K562 (cell line): ENCODE measurements around the gene RNF25. TPM values are rescaled to one million over a fixed set of nuclear protein-coding genes. Genes with fewer than 3 reads are reported as not detected.

Experiments
- ATAC-seq: fragments of 200-7000 bp; cut with Tn5 transposase; 3 replicates; pipeline ENCODE4 v1.9.1; 2020; ENCODE audit warnings: moderate library complexity
- BruUV-seq: library from RNA; stranded (reverse); fragments of 400-500 nt; replicated peaks from 2 replicates; lab custom pipeline; 2021; lab: Mats Ljungman, UMichigan
- CTCF ChIA-PET: fragments of 300-600 bp; formaldehyde crosslinking; extraction: SDS; loops from one replicate; lab custom pipeline; 2021; ENCODE audit warnings: low intra/inter-chr PET ratio; lab: Yijun Ruan, JAX
- POLR2A ChIA-PET: fragments of 300-600, 350-650 bp; sonication (Branson Sonifier 250); formaldehyde crosslinking; extraction: SDS; loops from one replicate; lab custom pipeline; 2021; ENCODE audit warnings: antibody characterized with exemption, inconsistent platforms; lab: Yijun Ruan, JAX
- DNase-seq, 4 experiments: peaks; one replicate each; pipeline versions ENCODE4 v3.0.0 to v3.0.0-alpha.2; 2011 to 2018; ENCODE audit warnings: low spot score in 3 of 4, mixed read lengths in 3 of 4; ENCODE audit errors: extremely low read depth in 1 of 4
- FAIRE-seq: peaks from 2 replicates; lab custom pipeline; 2011; peaks lifted over from hg19 to GRCh38; lab: Jason Lieb, UNC
- H2AFZ ChIP-seq: 2 replicates; pipeline ENCODE4 v1.6.0; 2011; ENCODE audit warnings: low read depth, low read length, control low read depth, inconsistent platforms
- H3K27ac ChIP-seq: fragments of 200-600 bp; 3 replicates; pipeline ENCODE4 v1.8.0; 2011; ENCODE audit warnings: low read depth, mild to moderate bottlenecking, control low read depth, inconsistent platforms, low read length, moderate library complexity, mixed read lengths; ENCODE audit errors: extremely low read depth
- H3K27me3 ChIP-seq, 2 experiments: fragments of 300-600 bp in 1 of 2; 2 replicates in 1 of 2; 3 replicates in 1 of 2; pipeline versions ENCODE4 v1.6.0 to v1.8.0; 2011; ENCODE audit warnings: inconsistent platforms in 2 of 2, low read length in 2 of 2, mild to moderate bottlenecking in 1 of 2, mixed read lengths in 1 of 2, moderate library complexity in 1 of 2; ENCODE audit not compliant: control insufficient read depth in 2 of 2, insufficient read depth in 2 of 2
- H3K36me3 ChIP-seq: fragments of 300-600 bp; 3 replicates; pipeline ENCODE4 v1.8.0; 2011; ENCODE audit warnings: mild to moderate bottlenecking, low read length, inconsistent platforms; ENCODE audit not compliant: control insufficient read depth, insufficient read depth
- H3K4me1 ChIP-seq, 2 experiments: fragments of 200-600 bp in 1 of 2; replicated peaks in 1 of 2; 2 replicates in 1 of 2; 3 replicates in 1 of 2; pipeline versions ENCODE4 v1.5.1 to v1.8.0; 2011; ENCODE audit warnings: inconsistent platforms in 2 of 2, low read length in 2 of 2, mild to moderate bottlenecking in 1 of 2, mixed read lengths in 1 of 2, moderate library complexity in 1 of 2; ENCODE audit not compliant: control insufficient read depth in 2 of 2, insufficient read depth in 2 of 2
- H3K4me2 ChIP-seq: 2 replicates; pipeline ENCODE4 v1.6.1; 2011; ENCODE audit warnings: low read length, control low read depth, inconsistent platforms, mixed read lengths; ENCODE audit not compliant: insufficient read depth
- H3K4me3 ChIP-seq: fragments of 200-600 bp; sonication (generic), shearing (Covaris generic); 2 replicates; pipeline ENCODE4 v1.5.1; 2016; ENCODE audit warnings: control low read depth, inconsistent platforms
- H3K79me2 ChIP-seq: fragments of 200-600 bp; 3 replicates; pipeline ENCODE4 v1.8.0; 2011; ENCODE audit warnings: low read length, inconsistent platforms; ENCODE audit not compliant: control insufficient read depth, insufficient read depth
- H3K9ac ChIP-seq, 2 experiments: 2 replicates each; pipeline versions ENCODE4 v1.6.0 to v1.6.1; 2011; ENCODE audit warnings: low read depth in 2 of 2, low read length in 2 of 2, control low read depth in 1 of 2, inconsistent platforms in 1 of 2, mild to moderate bottlenecking in 1 of 2, mixed read lengths in 1 of 2; ENCODE audit not compliant: insufficient read depth in 1 of 2
- H3K9me1 ChIP-seq: one replicate; pipeline ENCODE4 v1.6.0; 2011; ENCODE audit warnings: inconsistent platforms, mild to moderate bottlenecking, low read length, moderate library complexity; ENCODE audit not compliant: control insufficient read depth, insufficient read depth
- H3K9me3 ChIP-seq: replicated peaks from 2 replicates; pipeline ENCODE4 v1.5.1; 2011; ENCODE audit warnings: low read depth, low read length, inconsistent platforms; ENCODE audit not compliant: control insufficient read depth, insufficient read depth
- H4K20me1 ChIP-seq: replicated peaks from 2 replicates; pipeline ENCODE4 v1.6.1; 2011; ENCODE audit warnings: low read length, inconsistent platforms, mixed read lengths; ENCODE audit not compliant: control insufficient read depth, insufficient read depth
- DNMT1 ChIP-seq: fragments of 450-650 bp; IDR thresholded peaks from 2 replicates; pipeline ENCODE4 v1.6.1; 2016; ENCODE audit warnings: antibody characterized with exemption, mild to moderate bottlenecking
- MXI1 ChIP-seq: IDR thresholded peaks from 2 replicates; pipeline ENCODE4 v1.6.1; 2011; ENCODE audit warnings: low read depth, mild to moderate bottlenecking, improper control_type of control experiment, low read length
- SETDB1 ChIP-seq: IDR thresholded peaks from one replicate; pipeline ENCODE4 v1.6.1; 2012; ENCODE audit warnings: low read length, control low read depth, inconsistent platforms
- SP2 ChIP-seq: IDR thresholded peaks from 2 replicates; pipeline ENCODE4 v1.6.1; 2011; ENCODE audit warnings: mild to moderate bottlenecking, low read depth, low read length, moderate library complexity; ENCODE audit not compliant: poor library complexity, severe bottlenecking; ENCODE audit errors: extremely low read depth
- SRSF9 ChIP-seq: fragments of 200-400 bp; formaldehyde crosslinking; IDR thresholded peaks from 2 replicates; pipeline ENCODE4 v1.6.1; 2017; ENCODE audit warnings: low read depth, low read length, borderline replicate concordance
- TAF1 ChIP-seq: IDR thresholded peaks from 2 replicates; pipeline ENCODE4 v1.6.1; 2011; ENCODE audit warnings: mild to moderate bottlenecking, low read length, moderate library complexity; ENCODE audit not compliant: insufficient read depth, control insufficient read depth, severe bottlenecking; ENCODE audit errors: extremely low read depth
- TBL1XR1 ChIP-seq, 2 experiments: IDR thresholded peaks; 2 replicates each; pipeline ENCODE4 v1.6.1; 2012; ENCODE audit warnings: improper control_type of control experiment in 2 of 2, low read length in 2 of 2, mild to moderate bottlenecking in 1 of 2
- THAP7 ChIP-seq: fragments of 250-450 bp; sonication (Bioruptor Pico); IDR thresholded peaks from 2 replicates; pipeline ENCODE4 v1.5.0; 2021
- XRCC5 ChIP-seq: fragments of 200-400 bp; formaldehyde crosslinking; IDR thresholded peaks from 2 replicates; pipeline ENCODE4 v1.6.1; 2017; ENCODE audit warnings: low read depth, mild to moderate bottlenecking, low read length
- ZNF212 ChIP-seq: fragments of 450-650 bp; formaldehyde crosslinking; IDR thresholded peaks from 2 replicates; pipeline ENCODE4 v1.4.0; 2020; ENCODE audit warnings: mild to moderate bottlenecking
- ZNF274 ChIP-seq: IDR thresholded peaks from 2 replicates; pipeline ENCODE4 v1.6.1; 2011; ENCODE audit warnings: low read depth, mild to moderate bottlenecking, low read length, moderate library complexity, borderline replicate concordance
- ZNF444 ChIP-seq: fragments of 250-450 bp; sonication (Bioruptor Pico); IDR thresholded peaks from 2 replicates; pipeline ENCODE4 v1.4.0; 2020; ENCODE audit warnings: mild to moderate bottlenecking, moderate library complexity
- ZNF696 ChIP-seq: fragments of 250-450 bp; sonication (Bioruptor Pico); conservative IDR thresholded peaks from 2 replicates; pipeline ENCODE4 v1.4.0; 2020; ENCODE audit warnings: mild to moderate bottlenecking, moderate library complexity
- WGBS: fragments of 100-300 bp; shearing (Covaris generic); methylation state at CpG from one replicate; pipeline ENCODE4 v1.1.6; 2016; ENCODE audit warnings: low coverage, mixed read lengths; ENCODE audit not compliant: insufficient coverage; ENCODE audit errors: missing lambda C conversion rate; 5-methylcytosine and 5-hydroxymethylcytosine counted together
- in situ Hi-C: fragments of 300-500 bp; cut with MboI; formaldehyde crosslinking; loops from 4 replicates; pipeline ENCODE4 v1.15.0; 2018; ENCODE audit warnings: inconsistent platforms, mixed read lengths
- intact Hi-C: fragments of 100-400 bp; cut with micrococcal nuclease; formaldehyde crosslinking; loops from 2 replicates; pipeline ENCODE4 v1.14.2; 2022
- polyA plus RNA-seq, 8 experiments: library from polyadenylated mRNA; depleted of rRNA in 4 of 8; stranded (reverse) in 5 of 8; unstranded in 3 of 8; fragments of >200 nt; fragmentation: Nextera tagmentation in 2 of 8; fragmentation: Illumina TruSeq in 1 of 8; extraction: Ambion mirVana in 2 of 8; extraction: Trizol in 1 of 8; gene quantifications; 2 replicates each; pipeline versions ENCODE4 v1.2.1 to v1.2.3, GENCODE V29; 2011 to 2014; ENCODE audit warnings: inconsistent platforms in 1 of 8, missing spikeins in 1 of 8
- total RNA-seq, 7 experiments: library from RNA; depleted of rRNA in 6 of 7; stranded (reverse); fragments of >200 nt in 6 of 7; fragmentation: Illumina TruSeq in 2 of 7; extraction: Trizol in 2 of 7; gene quantifications; 2 replicates each; pipeline versions ENCODE4 v1.2.1 to v1.2.3, GENCODE V29; 2011 to 2021; ENCODE audit warnings: low replicate concordance in 1 of 7
- TF ChIP-seq, protein P1 (sequence below): IDR thresholded peaks from 2 replicates; pipeline ENCODE4 v1.6.1; 2016; ENCODE audit warnings: missing genetic modification characterization, missing compliant biosample characterization
- TF ChIP-seq, protein P2 (sequence below), 2 experiments: fragments of 150-350 bp in 1 of 2; IDR thresholded peaks; 2 replicates each; pipeline ENCODE4 v1.6.1; 2012 to 2016; ENCODE audit warnings: low read depth in 2 of 2, low read length in 2 of 2, mild to moderate bottlenecking in 1 of 2, moderate library complexity in 1 of 2
- TF ChIP-seq, protein P3 (sequence below): sonication (generic); formaldehyde crosslinking; IDR thresholded peaks from 2 replicates; pipeline ENCODE4 v1.4.0; 2020; ENCODE audit warnings: mild to moderate bottlenecking, missing genetic modification reagents

The RNF25 gene
- total and polyA plus RNA-seq, 9 of the 15 experiments (the other 6 are each of a cell fraction or from before 2014, with no cell fraction given) = 2.3 to 49.8 (median 20.5) TPM

DNA sequence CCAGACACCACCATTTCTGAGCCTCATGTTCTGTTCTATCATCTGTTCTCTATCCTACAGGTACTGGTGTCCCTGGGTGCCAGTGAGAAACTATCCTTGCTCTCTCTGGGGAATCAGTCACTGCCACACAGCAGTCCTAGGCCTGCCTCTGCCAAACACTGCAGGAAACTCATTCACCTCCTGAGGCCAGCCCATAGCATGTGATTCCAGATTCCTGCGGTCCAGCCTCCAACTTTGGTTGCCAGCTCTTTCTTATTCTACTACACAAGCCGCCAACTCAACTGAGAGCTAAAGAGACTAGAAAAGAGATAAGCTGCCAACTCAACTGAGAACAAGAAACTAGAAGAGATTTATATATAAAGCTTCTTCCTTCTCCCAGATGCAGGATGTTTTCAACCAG is 30.0 kb upstream of the RNF25 start:
- Histone ChIP-seq H4K20me1 (no peaks in the 10 kb centered on the region), H3K9me3 (no peaks in the 10 kb centered on the region), H3K9ac (no peak overlapping the region), H3K79me2 (no peaks in the 10 kb centered on the region), H3K4me1 (no peaks in the 10 kb centered on the region), H3K36me3 (no peaks in the 10 kb centered on the region), H3K27ac (no peak overlapping the region), H3K4me2 (no peak overlapping the region), H3K4me3 (no peak overlapping the region), H2AFZ (no peak overlapping the region), H3K9me1 (no peaks in the 10 kb centered on the region), H3K27me3 (no peaks in the 10 kb centered on the region)
- DNase-seq = no peak
- POLR2A ChIA-PET = interaction anchor here (0.6 kb wide), 2 partner anchors 21 to 443 kb away, joined by 3 read pairs; no protein-coding TSS in a partner anchor
- in situ Hi-C loops = no loop called here
- BruUV-seq = no TSS peak
- FAIRE-seq = no peak
- CTCF ChIA-PET = no interaction called here
- intact Hi-C loops = no loop called here
- no peak for ATAC-seq
- WGBS = 30% methylated on average over 1 of the region's 2 CpGs
- TF ChIP-seq SRSF9 = no peak
- TF ChIP-seq SETDB1 = no peak
- no peak for TF ChIP-seq ZNF444 (CRISPR knock-in tag)
- TF ChIP-seq ZNF212 (CRISPR knock-in tag) = no peak
- TF ChIP-seq TBL1XR1 (IDR thresholded peaks at IDR 0.05; ENCODE audit: low read length in 2 of 2) = no peak
- TF ChIP-seq, protein P1, sequence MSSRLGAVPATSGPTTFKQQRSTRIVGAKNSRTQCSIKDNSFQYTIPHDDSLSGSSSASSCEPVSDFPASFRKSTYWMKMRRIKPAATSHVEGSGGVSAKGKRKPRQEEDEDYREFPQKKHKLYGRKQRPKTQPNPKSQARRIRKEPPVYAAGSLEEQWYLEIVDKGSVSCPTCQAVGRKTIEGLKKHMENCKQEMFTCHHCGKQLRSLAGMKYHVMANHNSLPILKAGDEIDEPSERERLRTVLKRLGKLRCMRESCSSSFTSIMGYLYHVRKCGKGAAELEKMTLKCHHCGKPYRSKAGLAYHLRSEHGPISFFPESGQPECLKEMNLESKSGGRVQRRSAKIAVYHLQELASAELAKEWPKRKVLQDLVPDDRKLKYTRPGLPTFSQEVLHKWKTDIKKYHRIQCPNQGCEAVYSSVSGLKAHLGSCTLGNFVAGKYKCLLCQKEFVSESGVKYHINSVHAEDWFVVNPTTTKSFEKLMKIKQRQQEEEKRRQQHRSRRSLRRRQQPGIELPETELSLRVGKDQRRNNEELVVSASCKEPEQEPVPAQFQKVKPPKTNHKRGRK (tag) = no peak
- TF ChIP-seq MXI1 = no peak
- TF ChIP-seq, protein P2, sequence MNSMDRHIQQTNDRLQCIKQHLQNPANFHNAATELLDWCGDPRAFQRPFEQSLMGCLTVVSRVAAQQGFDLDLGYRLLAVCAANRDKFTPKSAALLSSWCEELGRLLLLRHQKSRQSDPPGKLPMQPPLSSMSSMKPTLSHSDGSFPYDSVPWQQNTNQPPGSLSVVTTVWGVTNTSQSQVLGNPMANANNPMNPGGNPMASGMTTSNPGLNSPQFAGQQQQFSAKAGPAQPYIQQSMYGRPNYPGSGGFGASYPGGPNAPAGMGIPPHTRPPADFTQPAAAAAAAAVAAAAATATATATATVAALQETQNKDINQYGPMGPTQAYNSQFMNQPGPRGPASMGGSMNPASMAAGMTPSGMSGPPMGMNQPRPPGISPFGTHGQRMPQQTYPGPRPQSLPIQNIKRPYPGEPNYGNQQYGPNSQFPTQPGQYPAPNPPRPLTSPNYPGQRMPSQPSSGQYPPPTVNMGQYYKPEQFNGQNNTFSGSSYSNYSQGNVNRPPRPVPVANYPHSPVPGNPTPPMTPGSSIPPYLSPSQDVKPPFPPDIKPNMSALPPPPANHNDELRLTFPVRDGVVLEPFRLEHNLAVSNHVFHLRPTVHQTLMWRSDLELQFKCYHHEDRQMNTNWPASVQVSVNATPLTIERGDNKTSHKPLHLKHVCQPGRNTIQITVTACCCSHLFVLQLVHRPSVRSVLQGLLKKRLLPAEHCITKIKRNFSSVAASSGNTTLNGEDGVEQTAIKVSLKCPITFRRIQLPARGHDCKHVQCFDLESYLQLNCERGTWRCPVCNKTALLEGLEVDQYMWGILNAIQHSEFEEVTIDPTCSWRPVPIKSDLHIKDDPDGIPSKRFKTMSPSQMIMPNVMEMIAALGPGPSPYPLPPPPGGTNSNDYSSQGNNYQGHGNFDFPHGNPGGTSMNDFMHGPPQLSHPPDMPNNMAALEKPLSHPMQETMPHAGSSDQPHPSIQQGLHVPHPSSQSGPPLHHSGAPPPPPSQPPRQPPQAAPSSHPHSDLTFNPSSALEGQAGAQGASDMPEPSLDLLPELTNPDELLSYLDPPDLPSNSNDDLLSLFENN (IDR thresholded peaks at IDR 0.05; ENCODE audit: low read depth in 2 of 2, low read length in 2 of 2) = no peak
- no peak for TF ChIP-seq TAF1
- no peak for TF ChIP-seq THAP7
- TF ChIP-seq ZNF274 = no peak
- TF ChIP-seq DNMT1 = no peak
- no peak for TF ChIP-seq ZNF696 (CRISPR knock-in tag)
- TF ChIP-seq XRCC5 = no peak
- TF ChIP-seq, protein P3, sequence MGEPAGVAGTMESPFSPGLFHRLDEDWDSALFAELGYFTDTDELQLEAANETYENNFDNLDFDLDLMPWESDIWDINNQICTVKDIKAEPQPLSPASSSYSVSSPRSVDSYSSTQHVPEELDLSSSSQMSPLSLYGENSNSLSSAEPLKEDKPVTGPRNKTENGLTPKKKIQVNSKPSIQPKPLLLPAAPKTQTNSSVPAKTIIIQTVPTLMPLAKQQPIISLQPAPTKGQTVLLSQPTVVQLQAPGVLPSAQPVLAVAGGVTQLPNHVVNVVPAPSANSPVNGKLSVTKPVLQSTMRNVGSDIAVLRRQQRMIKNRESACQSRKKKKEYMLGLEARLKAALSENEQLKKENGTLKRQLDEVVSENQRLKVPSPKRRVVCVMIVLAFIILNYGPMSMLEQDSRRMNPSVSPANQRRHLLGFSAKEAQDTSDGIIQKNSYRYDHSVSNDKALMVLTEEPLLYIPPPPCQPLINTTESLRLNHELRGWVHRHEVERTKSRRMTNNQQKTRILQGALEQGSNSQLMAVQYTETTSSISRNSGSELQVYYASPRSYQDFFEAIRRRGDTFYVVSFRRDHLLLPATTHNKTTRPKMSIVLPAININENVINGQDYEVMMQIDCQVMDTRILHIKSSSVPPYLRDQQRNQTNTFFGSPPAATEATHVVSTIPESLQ (CRISPR knock-in tag) = no peak
- TF ChIP-seq SP2 = no peak
